Thoracic aorta (tissue), 2 donors: ENCODE data around the gene KCNQ2. TPM values are rescaled to one million over a fixed set of nuclear protein-coding genes. Genes with fewer than 3 reads are reported as not detected.

Experiments
- ATAC-seq: fragments of 150-250 bp; one replicate; pipeline ENCODE4 v1.8.0; 2017; ENCODE audit warnings: low read depth; ENCODE audit not compliant: insufficient number of reproducible peaks, low FRiP score
- DNase-seq: peaks from one replicate; pipeline ENCODE4 v3.0.0-alpha.2; 2020; ENCODE audit warnings: low spot score
- H3K27ac ChIP-seq, 2 donors: fragments of 200-600 bp; sonication (generic); 1 replicate in 1 of 2; 2 replicates in 1 of 2; pipeline ENCODE4 v1.5.1; 2016; ENCODE audit warnings: mild to moderate bottlenecking in 2 of 2, moderate library complexity in 2 of 2
- H3K27me3 ChIP-seq: fragments of 200-600 bp; sonication (generic); replicated peaks from 2 replicates; pipeline ENCODE4 v1.6.0; 2016; ENCODE audit warnings: mild to moderate bottlenecking; ENCODE audit not compliant: insufficient read depth
- H3K36me3 ChIP-seq: fragments of 200-600 bp; sonication (generic); one replicate; pipeline ENCODE4 v1.5.1; 2016
- H3K4me1 ChIP-seq, 2 donors: fragments of 200-600 bp; sonication (generic); 1 replicate in 1 of 2; 2 replicates in 1 of 2; pipeline versions ENCODE4 v1.5.1 to v1.6.0; 2016; ENCODE audit warnings: low read depth in 2 of 2, mild to moderate bottlenecking in 1 of 2; ENCODE audit not compliant: control insufficient read depth in 1 of 2
- H3K4me3 ChIP-seq: fragments of 200-600 bp; sonication (generic); 2 replicates; pipeline ENCODE4 v1.5.1; 2016; ENCODE audit warnings: mild to moderate bottlenecking
- H3K9me3 ChIP-seq: fragments of 200-600 bp; sonication (generic); 2 replicates; pipeline ENCODE4 v1.5.1; 2016
- CTCF ChIP-seq: fragments of 200-600 bp; sonication (generic); IDR thresholded peaks from one replicate; pipeline ENCODE4 v1.5.1; 2019; ENCODE audit warnings: antibody characterized with exemption
- total RNA-seq, 2 donors: library from RNA; depleted of rRNA; stranded (reverse); fragments of >200 nt; gene quantifications; one replicate each; pipeline versions ENCODE4 v1.1.0 to v1.2.3, GENCODE V29; 2016

Gene KCNQ2
- total RNA-seq, 2 donors from 2014 or later = not detected

GRCh38 chr20:63458170-63459069 is 14.0 kb downstream of the KCNQ2 start:
- no peak for TF ChIP-seq CTCF
- no peaks in the 10 kb centered on the region for H3K27me3 ChIP-seq
- no peaks in the 10 kb centered on the region for H3K9me3 ChIP-seq
- H3K36me3 ChIP-seq = no peaks in the 10 kb centered on the region
- no peak overlapping the region for H3K27ac ChIP-seq
- H3K4me1 ChIP-seq = peaks cover 0 to 10% of the 10 kb centered on the region in 2 donors
- no peak for ATAC-seq
- H3K4me3 ChIP-seq = no peak overlapping the region
- no peak for DNase-seq

GRCh38 chr20:63457737-63458136 is 14.7 kb downstream of the KCNQ2 start:
- ATAC-seq (no peak), DNase-seq (no peak)
- Histone ChIP-seq H3K27me3 (no peaks in the 10 kb centered on the region), H3K27ac (no peak overlapping the region), H3K9me3 (no peaks in the 10 kb centered on the region), H3K36me3 (no peaks in the 10 kb centered on the region), H3K4me1 (peaks cover 0 to 10% of the 10 kb centered on the region in 2 donors), H3K4me3 (no peak overlapping the region)
- no peak for TF ChIP-seq CTCF

GRCh38 chr20:63456429-63457284 is 15.8 kb downstream of the KCNQ2 start:
- Histone ChIP-seq H3K4me3 (no peak overlapping the region), H3K9me3 (no peaks in the 10 kb centered on the region), H3K27ac (no peak overlapping the region), H3K27me3 (no peaks in the 10 kb centered on the region), H3K4me1 (peaks cover 0 to 10% of the 10 kb centered on the region in 2 donors), H3K36me3 (no peaks in the 10 kb centered on the region)
- no peak for DNase-seq
- no peak for TF ChIP-seq CTCF
- ATAC-seq = no peak

- Histone ChIP-seq H3K27ac (no peak overlapping the region), H3K27me3 (no peaks in the 10 kb centered on the region), H3K4me1 (peaks cover 0 to 10% of the 10 kb centered on the region in 2 donors), H3K9me3 (no peaks in the 10 kb centered on the region), H3K36me3 (no peaks in the 10 kb centered on the region), H3K4me3 (no peak overlapping the region)
- ATAC-seq (no peak), DNase-seq (no peak)
- no peak for TF ChIP-seq CTCF
These were observed 16.9 kb downstream of the KCNQ2 start for GRCh38 chr20:63455568-63455859.
